ENCODE data around the gene P2RY14. TPM values are rescaled to one million over a fixed set of nuclear protein-coding genes. Genes with fewer than 3 reads are reported as not detected.

Gene P2RY14
- polyA plus RNA-seq, 1 experiment: not detected

- ChIA-PET POLR2A (no interaction called here), CTCF (interaction anchor here (0.9 to 2.6 kb wide), 8 partner anchors 34 to 550 kb away, joined by 3 to 17 read pairs (median 4); no protein-coding TSS in a partner anchor)
- Histone ChIP-seq H3K27me3 (ENCODE audit: control insufficient read depth, insufficient read depth, low read length) (no peaks in the 10 kb centered on the region), H3K4me3 (ENCODE audit: low read depth, low read length) (no peak overlapping the region), H3K27ac (ENCODE audit: low read depth, low read length) (no peak overlapping the region), H3K9me3 (ENCODE audit: control insufficient read depth, insufficient read depth, low read length) (no peaks in the 10 kb centered on the region)
- TF ChIP-seq, protein P1, sequence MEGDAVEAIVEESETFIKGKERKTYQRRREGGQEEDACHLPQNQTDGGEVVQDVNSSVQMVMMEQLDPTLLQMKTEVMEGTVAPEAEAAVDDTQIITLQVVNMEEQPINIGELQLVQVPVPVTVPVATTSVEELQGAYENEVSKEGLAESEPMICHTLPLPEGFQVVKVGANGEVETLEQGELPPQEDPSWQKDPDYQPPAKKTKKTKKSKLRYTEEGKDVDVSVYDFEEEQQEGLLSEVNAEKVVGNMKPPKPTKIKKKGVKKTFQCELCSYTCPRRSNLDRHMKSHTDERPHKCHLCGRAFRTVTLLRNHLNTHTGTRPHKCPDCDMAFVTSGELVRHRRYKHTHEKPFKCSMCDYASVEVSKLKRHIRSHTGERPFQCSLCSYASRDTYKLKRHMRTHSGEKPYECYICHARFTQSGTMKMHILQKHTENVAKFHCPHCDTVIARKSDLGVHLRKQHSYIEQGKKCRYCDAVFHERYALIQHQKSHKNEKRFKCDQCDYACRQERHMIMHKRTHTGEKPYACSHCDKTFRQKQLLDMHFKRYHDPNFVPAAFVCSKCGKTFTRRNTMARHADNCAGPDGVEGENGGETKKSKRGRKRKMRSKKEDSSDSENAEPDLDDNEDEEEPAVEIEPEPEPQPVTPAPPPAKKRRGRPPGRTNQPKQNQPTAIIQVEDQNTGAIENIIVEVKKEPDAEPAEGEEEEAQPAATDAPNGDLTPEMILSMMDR (IDR thresholded peaks at IDR 0.05; ENCODE audit: low read depth, low read length): no peak
- no peak for DNase-seq (ENCODE audit: low read depth, low spot score)
Observed at GRCh38 chr3:151289445-151289844, 11.1 kb upstream of the P2RY14 start.

DNA sequence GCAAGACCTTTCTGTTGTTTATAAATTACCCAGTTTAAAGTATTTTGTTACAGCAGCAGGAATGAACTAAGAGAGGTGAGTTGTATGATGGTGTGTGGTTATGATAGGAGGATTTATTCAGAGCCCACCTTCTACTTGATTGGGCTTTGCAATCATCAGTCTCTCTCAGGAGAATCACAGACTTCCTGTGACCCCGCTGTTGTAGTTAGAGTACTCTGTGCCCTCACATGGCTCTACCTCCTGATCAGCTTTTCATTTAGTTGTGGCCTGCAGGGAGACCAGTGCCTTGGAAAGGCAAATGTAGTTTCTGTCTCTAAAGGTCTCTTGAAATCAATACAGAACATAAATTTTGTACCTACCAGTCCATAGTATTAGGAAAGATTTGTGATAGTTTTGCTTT, 7.6 kb upstream of the P2RY14 start:
- POLR2A ChIA-PET: no interaction called here
- CTCF ChIA-PET: interaction anchor here (0.5 to 3.5 kb wide), 5 partner anchors 42 to 553 kb away, joined by 4 to 44 read pairs (median 6); no protein-coding TSS in a partner anchor

GRCh38 chr3:151283907-151284461, 5.6 kb upstream of the P2RY14 start:
- POLR2A ChIA-PET: no interaction called here
- DNase-seq (ENCODE audit: low read depth, low spot score): peak; percentile 53
- CTCF ChIA-PET: interaction anchor here (0.6 to 3.5 kb wide), 8 partner anchors 20 to 554 kb away, joined by 3 to 44 read pairs (median 3); no protein-coding TSS in a partner anchor
- TF ChIP-seq, protein P1 (IDR thresholded peaks at IDR 0.05; ENCODE audit: low read depth, low read length): no peak
- Histone ChIP-seq H3K27ac (ENCODE audit: low read depth, low read length) (no peak overlapping the region), H3K27me3 (ENCODE audit: control insufficient read depth, insufficient read depth, low read length) (no peaks in the 10 kb centered on the region), H3K9me3 (ENCODE audit: control insufficient read depth, insufficient read depth, low read length) (no peaks in the 10 kb centered on the region), H3K4me3 (ENCODE audit: low read depth, low read length) (no peak overlapping the region)

More for the DNA sequence above, 7.6 kb upstream of the P2RY14 start:
- Histone ChIP-seq H3K9me3 (ENCODE audit: control insufficient read depth, insufficient read depth, low read length) (no peaks in the 10 kb centered on the region), H3K4me3 (ENCODE audit: low read depth, low read length) (no peak overlapping the region), H3K27ac (ENCODE audit: low read depth, low read length) (no peak overlapping the region), H3K27me3 (ENCODE audit: control insufficient read depth, insufficient read depth, low read length) (no peaks in the 10 kb centered on the region)
- TF ChIP-seq, protein P1 (IDR thresholded peaks at IDR 0.05; ENCODE audit: low read depth, low read length): no peak
- DNase-seq (ENCODE audit: low read depth, low spot score): no peak

- H3K27ac ChIP-seq (ENCODE audit: low read depth, low read length): no peak overlapping the region
- ChIA-PET POLR2A (no interaction called here), CTCF (interaction anchor here (0.6 to 6.3 kb wide), 9 partner anchors 17 to 555 kb away, joined by 3 to 182 read pairs (median 9); no protein-coding TSS in a partner anchor)
- no peak for DNase-seq (ENCODE audit: low read depth, low spot score)
- TF ChIP-seq, protein P1 (IDR thresholded peaks at IDR 0.05; ENCODE audit: low read depth, low read length): no peak
- H3K27me3 ChIP-seq (ENCODE audit: control insufficient read depth, insufficient read depth, low read length): no peaks in the 10 kb centered on the region
- no peaks in the 10 kb centered on the region for H3K9me3 ChIP-seq (ENCODE audit: control insufficient read depth, insufficient read depth, low read length)
- H3K4me3 ChIP-seq (ENCODE audit: low read depth, low read length): no peak overlapping the region
Observed at GRCh38 chr3:151283387-151283786, 5.0 kb upstream of the P2RY14 start.

DNA sequence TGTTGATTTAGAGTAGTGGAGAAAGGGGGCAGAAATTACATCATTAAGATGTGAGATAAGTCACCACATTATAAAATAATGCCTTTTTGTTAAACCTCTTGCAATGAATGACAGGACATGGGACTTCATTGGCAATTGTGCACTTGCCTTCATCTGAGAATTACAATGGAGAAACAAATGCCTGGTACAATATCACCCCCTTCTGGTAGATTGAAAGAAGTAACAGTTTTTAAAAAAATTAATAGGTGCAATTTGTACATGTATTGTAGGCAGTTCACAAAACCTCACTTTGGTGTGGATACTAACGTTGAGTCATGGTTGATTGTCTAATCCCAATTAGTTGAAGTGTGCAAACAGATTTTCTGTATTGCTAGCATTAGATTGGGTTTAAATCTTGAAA, 4.6 kb upstream of the P2RY14 start:
- Histone ChIP-seq H3K4me3 (ENCODE audit: low read depth, low read length) (no peak overlapping the region), H3K9me3 (ENCODE audit: control insufficient read depth, insufficient read depth, low read length) (no peaks in the 10 kb centered on the region), H3K27ac (ENCODE audit: low read depth, low read length) (no peak overlapping the region), H3K27me3 (ENCODE audit: control insufficient read depth, insufficient read depth, low read length) (no peaks in the 10 kb centered on the region)
- ChIA-PET CTCF (interaction anchor here (0.6 to 6.3 kb wide), 33 partner anchors 9 to 554 kb away, joined by 3 to 182 read pairs (median 5); no protein-coding TSS in a partner anchor), POLR2A (no interaction called here)
- no peak for DNase-seq (ENCODE audit: low read depth, low spot score)
- TF ChIP-seq, protein P1 (IDR thresholded peaks at IDR 0.05; ENCODE audit: low read depth, low read length): peak; percentile 65

Measured in AG04450 (cell line).